HG02588 (cell line): ENCODE data around the gene URI1.

Experiments
- ATAC-seq: cut with Tn5 transposase; IDR thresholded peaks from one replicate; pipeline ENCODE4 v1.9.1; 2021; ENCODE audit warnings: mild to moderate bottlenecking, moderate library complexity; ENCODE audit not compliant: unreplicated experiment

URI1 gene

DNA sequence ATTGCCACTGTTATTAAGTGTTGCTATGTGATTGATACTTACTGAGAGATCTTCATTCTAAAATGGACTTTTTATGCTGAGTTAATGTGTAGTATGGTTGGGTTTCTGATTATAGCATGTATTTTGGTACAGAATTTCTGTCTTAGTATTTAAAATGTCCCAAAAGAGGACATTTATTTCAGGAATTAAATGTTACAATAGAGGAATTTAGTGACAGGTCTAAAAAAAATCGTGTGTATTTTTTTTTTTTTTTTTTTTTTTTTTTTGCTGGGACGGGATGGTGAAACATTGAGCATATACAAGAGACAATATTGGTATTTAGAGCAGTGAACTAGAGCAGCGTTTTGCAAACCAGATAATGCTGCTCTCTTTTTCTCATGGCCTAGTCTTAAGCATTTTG lies 27.9 kb downstream of the URI1 start:
- no peak for ATAC-seq

GRCh38 chr19:29971002-29971401 lies 29.0 kb downstream of the URI1 start:
- no peak for ATAC-seq

DNA sequence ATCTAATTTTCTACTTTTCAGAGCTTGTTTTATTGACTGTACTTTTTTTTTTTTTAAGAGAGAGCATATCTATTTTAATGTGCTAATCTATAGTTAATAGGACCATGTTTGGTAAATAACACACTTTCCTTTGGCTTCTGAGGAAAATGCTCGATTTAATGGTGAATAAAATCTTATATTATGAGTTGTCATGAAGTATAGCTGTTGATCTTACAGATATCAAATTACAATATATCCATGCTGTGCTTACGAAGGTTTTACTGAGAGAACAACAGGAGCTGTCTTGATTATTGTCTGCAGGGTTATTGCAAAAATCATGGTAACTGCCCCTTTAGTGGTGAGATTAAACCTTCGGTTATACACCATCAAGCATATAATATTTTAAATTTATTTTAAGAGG lies 29.6 kb downstream of the URI1 start:
- no peak for ATAC-seq

GRCh38 chr19:29974701-29975100 lies 32.7 kb downstream of the URI1 start:
- no peak for ATAC-seq

DNA sequence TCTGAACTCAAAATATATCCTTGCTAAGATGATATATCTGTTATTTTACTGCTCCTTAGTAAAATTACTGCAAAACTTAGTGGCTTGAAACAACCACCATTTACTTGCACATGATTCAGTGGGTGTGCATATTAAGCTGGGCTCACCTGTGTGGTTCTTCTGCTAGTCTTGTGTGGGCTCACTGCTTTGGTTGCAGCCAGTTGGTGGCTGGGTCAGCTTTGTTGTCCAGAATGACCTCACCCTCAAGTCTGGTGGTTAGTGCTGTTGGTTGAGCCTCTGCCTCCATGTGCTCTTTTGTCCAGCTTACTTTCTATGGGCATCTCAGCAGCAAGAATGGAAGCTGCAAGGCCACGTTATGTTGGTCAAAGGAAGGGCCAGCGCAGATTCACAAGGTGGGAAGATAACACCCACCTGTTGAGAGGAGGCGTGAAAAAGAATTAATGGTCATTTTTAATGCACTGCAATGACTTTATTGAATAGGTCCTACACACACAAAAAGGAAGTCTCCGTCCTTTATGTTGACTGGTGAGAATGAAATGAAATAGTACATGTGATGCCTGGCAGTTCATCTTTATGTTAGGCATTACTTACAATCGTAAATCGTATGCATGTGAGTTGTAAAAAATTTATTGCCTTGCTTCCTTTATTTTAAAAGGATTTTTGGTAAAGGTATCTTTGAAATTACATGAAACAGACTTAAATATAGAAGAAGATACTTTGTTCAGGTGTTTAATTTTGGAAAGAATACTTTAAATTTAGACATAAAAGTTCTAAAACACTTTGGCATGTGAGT lies 34.3 kb downstream of the URI1 start:
- no peak for ATAC-seq

- no peak for ATAC-seq
Measured at GRCh38 chr19:29978080-29978479, 36.0 kb downstream of the URI1 start.

DNA sequence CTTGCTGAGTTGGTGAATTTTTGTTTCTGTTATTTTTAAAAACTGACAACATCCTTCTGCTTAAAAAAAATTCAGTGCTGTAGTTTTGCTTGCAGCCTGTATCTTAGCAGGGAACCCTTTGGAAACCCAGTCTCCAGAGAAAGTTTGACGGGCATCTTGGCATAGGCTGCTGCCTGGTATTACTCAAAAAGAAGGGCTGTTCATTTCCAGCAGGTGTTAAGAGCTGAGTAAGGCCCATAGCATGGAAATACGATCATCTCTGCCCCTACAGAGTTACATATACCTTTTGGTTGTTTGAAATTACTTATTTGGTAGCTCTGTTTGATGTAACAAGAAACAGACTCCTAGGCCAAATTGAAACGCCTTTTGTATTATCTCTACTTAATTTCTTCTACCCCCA lies 41.5 kb downstream of the URI1 start:
- ATAC-seq: no peak

DNA sequence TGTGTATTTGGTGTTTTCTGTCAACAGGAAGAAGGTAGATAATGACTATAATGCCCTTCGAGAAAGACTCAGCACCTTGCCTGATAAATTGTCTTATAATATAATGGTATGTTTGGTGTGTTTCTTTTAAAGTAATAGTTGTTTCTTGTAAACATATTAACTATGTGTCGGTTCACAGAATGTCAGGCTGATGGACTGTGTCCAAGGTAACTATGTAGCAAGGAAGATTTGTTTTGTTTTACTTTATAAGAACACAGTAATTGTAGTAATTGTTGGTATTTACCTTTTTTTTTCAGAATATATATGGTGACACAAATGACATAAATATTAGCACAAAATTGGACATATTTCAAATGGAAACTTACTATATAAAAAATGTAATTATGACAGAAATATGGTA lies 43.2 kb downstream of the URI1 start:
- ATAC-seq: no peak

- ATAC-seq: no peak
Measured at GRCh38 chr19:29988351-29988750, 46.3 kb downstream of the URI1 start.

GRCh38 chr19:29992233-29992867 lies 50.3 kb downstream of the URI1 start:
- no peak for ATAC-seq

GRCh38 chr19:29999490-29999889 lies 57.5 kb downstream of the URI1 start:
- ATAC-seq: no peak

DNA sequence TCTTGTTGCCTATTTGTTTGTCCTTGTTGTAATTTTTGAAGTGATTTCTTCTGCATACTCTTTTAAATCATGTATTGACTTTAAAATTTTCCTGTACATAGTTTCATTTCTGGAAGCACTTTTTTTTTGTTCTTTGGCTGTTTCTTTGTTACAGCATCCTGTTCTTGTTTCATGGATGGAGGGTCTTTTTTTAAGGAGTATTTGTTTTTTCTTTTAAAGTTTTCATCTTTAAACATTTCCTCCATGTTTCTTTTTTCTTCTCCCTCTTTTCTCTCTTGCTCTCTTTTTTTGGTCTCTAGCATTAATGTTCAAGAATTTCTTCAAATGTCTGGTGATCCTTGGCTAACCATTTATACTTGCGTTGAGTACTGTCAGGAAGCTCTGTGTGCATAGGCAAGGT lies 58.8 kb downstream of the URI1 start:
- no peak for ATAC-seq

DNA sequence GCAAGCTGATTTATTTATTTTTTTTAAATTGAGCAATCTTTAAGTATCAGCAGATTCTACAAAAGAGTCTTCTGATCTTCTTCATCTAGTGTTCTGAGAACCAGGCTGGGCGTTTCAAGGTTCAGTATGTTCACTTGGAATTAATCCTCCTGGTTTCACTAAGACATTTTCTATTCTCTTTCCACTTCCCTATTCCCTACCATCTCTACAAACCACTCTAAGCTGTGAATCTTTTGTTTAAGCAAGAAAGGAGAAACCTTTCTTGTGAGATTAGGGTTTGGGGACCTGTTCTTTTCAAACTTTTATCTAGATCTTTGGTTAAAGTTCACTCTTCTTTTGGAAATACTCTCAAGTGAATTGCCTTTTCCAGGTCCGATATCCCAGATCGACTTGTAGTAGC lies 59.3 kb downstream of the URI1 start:
- ATAC-seq: no peak

DNA sequence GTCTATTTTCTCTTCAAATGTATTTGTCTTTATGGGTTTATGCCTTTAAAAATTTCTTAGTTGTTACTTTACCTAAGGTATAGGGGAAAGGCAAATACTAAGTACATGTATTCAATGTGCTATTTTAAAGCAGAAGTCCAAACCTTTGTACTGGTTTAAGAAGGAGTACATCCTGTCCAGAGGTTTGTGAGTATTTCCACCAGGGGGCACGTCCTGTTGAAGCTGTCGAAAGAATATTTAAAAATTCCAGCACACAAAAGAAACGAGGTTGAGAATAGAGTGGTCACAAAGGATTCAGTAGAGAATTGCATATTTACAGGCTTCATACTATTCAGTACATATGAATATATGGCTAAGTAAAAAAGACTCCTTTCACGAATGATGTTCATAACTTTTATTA lies 59.8 kb downstream of the URI1 start:
- no peak for ATAC-seq

DNA sequence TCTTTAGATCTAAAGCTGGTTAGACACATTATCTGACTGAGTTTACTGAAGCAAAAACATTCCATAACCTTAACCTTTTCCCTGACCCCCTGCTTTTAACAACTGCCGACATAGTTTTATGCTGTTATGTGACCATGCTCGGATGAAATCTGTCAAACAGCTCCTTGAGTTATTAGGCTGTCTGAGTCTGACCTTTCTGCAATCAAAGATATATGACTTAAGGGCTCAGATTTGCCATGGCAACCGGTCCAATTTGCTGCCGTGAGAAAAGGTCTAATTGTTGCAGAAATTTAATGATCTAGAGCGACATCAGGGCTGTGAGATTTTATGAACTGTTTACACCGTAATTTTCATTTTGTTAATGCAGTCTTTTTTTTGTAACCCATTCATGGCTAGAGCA lies 61.8 kb downstream of the URI1 start:
- ATAC-seq: no peak

- ATAC-seq: no peak
Measured at GRCh38 chr19:30004403-30004802, 62.4 kb downstream of the URI1 start.

GRCh38 chr19:30006207-30006606 lies 64.2 kb downstream of the URI1 start:
- ATAC-seq: no peak

DNA sequence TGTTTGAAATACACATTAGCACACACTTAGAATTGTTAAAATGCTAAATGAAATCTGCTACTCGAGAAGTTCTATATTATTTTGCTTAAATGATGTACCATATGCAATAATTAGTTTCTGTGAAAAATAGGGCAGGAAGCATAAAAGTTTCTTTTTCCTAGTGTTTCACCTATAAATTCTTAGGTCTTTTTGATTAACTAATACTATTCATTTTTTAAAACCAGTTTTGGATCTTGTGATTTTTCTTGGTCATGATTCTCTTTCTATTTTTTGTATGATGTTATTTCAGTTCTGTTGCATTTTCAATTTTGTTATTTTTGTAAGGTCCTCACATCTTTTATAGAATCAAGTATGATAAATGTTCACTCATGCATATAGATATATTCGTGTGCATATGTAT lies 66.1 kb downstream of the URI1 start:
- no peak for ATAC-seq

GRCh38 chr19:30009013-30009412 lies 67.0 kb downstream of the URI1 start:
- ATAC-seq: no peak

- ATAC-seq: no peak
Measured at GRCh38 chr19:30011051-30011578, 69.1 kb downstream of the URI1 start.

GRCh38 chr19:30014770-30015169 lies 72.7 kb downstream of the URI1 start:
- no peak for ATAC-seq

GRCh38 chr19:30017172-30017571 lies 75.1 kb downstream of the URI1 start:
- ATAC-seq: no peak
